ENCODE data around the gene PSMA7.

PSMA7 gene

DNA sequence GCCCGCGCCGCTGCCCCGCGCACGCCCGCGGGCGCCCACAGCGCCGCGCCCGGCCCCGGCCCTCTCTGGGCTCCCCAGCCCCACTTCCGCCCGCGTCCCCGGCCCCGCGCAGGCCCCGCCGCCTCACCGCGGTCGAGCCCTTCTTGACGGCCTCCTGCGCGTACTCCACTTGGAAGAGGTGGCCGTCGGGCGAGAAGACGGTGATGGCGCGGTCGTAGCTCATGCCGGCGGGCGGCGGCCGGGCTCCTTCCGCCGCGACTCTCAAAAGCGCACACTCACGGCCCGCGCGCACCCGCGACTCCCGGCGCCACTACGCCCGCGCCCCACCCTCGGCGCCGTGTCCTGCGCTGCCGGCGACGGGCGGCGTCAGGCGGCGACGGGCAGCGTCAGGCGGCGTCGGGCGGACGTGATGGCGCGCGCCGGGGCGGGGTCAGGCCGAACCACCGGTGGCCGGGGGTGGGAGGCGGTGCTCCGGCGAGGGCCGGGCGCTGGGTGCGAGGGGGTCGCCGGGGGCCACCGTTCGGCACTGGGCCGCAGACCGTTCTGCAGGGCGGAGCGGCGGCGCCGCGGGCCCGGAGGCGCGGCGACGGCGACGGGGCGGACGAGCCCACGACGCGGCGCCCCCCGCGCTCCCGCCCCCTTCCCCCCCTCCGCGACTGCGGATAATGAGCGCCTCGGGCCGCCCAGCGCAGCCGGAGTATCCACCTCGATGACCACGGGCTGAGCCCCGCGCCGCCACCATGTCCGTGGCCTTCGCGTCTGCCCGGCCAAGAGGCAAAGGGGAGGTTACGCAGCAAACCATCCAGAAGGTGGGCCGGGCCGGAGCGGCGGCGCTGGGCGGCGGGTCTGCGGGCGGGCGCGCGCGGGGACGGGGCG lies at the start of gene PSMA7, which contains the start of gene SS18L1:
Gene PSMA7, minus strand, starts transcription at position 314 of the 876 bp plus-strand sequence. Its CDS starts 91 bp downstream, at position 223.
Gene SS18L1, plus strand, starts transcription at position 689 of the 876 bp plus-strand sequence. Its CDS starts 52 bp downstream, at position 741.
- peak; percentile 64 to 83 for DNase-seq

DNA sequence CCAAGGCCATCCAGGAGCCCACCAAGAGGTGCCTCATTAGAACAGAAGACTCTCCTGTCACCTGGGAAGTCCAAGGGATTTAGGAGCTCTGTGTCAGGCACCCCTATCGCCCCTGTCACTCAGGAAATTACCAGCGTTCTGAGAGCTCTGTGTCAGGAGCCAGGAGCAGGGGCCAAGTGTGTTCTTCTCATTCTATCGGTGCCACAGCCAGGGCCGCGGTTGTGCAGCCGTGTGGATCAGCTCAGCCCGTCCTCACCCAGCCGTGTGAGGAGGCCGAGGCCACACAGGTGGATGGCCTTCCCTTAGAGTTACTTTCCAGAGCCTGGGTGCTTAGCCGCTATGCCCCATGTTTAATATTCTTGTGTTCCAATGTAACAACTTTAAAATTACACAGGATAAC lies 49.4 kb upstream of the PSMA7 start:
- DNase-seq = no peak

DNA sequence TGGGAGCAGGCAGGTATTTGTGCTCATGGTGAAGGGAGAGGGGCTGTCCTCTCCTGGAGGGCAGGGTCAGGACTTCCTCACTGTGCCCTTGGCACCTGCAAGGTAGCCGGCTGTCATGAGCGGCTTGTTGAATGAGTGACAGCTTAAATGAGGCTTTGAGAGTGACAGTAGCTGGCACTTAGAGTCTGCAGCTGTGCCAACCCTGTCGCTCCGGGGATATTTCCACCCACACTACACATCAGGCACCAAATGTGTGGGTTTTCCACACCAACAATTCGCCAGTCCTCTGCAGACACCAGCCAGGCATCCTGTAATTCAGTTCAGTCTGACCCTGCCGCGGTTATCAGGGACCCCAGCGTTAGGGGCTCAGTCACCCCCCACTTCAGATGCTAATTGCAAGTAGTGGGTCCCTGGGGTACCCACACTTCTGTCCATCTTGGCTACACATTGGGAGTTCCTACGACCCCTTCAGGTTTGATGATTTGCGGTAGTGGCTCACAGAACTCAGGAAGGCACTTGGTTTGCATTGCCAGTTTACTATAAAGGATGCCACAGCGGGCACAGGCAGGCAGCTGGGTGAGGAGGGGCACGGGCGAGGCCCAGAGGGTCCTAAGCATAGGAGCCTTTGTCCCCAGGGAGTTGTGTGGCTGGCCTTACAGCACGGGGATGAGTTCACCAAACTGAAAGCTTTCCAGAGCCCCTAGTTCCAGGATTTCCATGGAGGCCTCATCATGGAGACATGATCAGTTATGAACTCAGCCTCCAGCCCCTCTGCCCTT lies 48.8 kb upstream of the PSMA7 start:
- DNase-seq = no peak

DNA sequence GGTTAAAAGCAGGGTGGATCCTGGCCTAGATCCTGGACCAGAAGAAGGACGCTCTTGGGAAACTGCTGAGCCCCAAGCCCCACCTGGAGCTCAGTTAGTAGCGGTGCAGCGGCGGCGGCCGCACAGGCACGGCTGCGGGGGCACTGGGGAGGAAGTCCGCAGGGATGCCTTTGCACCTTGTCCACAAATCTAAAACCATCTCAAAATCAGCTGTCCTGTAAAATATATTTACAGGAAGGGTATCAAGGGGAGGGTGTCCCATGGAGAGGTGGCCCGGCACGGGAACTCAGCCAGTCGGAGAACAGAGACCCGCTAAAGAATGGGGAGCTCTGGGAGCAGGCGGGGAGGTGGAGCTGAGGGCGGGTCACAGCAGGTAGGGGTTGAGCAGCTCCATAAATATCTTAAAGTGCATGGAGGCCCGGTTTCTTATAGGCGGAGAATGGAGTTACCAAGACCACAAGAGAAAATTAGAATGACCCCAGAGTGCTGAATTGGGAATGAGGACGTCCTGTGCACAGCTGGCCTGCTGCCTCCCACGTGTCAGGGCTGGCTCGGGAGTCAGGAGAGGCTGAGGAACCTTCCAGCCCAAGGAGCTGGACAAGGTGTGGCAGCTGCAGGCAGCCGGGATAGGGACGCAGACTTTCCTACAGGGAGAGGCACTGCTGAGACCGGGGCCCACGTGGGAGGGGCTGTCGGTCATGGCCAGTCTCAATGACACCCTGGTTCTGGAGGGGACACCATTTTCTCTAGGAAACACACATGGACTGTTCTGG lies 47.6 kb upstream of the PSMA7 start:
- DNase-seq = no peak

DNA sequence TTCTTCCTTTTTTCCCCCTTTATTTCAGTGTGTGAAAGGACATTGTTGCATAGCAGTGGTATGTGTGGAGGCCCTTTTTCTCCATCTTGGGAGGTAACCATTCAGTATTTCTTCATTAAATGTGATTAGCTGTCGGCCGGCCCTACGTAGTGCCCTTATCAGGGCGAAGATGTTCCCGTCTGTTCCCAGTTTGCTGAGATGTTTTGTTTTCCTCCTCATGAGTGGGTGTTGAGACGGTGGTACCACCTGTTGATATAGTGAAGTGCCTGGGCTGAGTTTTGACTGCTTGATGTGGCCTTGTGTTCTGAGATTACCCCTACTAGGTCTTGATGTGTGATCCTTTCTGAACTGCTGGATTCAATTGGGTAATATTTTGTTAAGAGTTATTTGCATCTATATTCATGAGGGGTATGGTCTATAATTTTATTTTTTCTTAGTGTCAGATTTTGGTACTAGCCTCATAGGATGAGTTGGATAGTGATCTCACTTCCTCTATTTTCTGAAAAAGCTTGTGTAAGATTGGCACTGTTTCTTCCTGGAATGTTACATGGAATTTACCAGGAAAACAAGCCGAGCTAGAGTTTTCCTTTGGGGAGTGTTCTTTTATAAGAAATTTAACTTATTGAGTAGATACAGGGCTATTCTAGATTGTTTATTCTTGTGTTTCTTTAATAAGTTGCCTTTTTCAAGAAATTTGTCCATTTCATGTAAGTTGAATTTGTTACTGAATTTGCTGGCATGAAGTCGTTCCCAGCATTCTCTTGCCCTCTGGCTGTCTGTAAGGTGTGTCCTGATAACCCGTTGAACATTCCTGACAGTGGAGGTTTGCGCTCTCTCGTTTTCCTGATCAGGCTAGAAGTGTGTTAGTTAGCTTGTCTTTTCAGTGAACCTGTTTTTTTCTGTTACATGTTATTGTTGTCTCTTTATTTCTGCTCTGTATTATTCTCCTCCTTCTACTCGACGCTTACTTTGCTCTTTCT lies 44.0 kb upstream of the PSMA7 start:
- no peak for DNase-seq

DNA sequence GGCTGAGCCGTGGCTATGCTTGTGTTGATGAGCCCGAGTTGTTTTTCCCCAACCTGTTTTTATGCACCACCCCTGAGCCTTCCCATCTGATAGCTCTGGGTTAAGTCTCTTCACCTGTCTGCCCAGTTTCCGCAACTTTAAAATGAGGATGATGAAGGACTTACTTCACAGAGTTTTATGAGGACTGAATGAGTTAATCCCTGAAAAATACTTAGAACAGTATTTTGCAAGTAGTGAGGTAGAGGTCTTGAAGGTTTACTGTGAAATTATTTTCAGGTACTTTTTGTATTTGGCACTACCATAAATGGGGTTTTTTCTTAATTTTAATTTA lies 42.9 kb upstream of the PSMA7 start:
- no peak for DNase-seq

DNA sequence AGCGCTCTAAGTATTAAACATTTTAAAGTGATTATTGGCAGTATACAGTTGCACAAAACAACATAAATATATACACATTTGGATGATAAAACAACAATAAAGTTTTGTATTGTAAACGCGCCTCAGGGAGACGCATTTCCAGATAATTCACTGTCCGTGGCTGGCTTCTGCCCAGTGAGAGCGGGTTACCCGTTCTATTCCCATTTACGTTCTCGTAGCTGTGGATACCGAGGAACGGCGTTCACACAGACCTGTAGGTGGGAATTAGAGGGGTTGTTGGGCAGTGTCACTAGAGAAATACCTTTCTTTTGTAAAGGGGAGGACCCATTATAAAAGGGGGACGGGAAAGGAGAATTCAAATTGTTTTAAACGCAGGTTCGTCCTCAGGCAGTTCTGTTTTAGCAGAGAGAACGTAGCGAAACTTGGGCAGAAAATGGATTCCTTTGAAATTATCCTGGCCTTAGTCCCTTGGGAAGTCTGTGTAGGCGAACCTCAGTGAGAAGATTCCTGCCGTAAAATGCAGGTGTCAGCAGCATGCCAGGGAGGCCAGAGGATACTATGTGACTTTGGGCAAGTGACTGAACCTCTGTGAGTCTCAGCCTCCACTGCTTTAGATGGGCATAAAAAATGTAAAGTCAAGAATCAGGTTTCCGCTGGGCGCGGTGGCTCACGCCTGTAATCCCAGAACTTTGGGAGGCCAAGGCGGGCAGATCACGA lies 40.4 kb upstream of the PSMA7 start:
- no peak for DNase-seq

DNA sequence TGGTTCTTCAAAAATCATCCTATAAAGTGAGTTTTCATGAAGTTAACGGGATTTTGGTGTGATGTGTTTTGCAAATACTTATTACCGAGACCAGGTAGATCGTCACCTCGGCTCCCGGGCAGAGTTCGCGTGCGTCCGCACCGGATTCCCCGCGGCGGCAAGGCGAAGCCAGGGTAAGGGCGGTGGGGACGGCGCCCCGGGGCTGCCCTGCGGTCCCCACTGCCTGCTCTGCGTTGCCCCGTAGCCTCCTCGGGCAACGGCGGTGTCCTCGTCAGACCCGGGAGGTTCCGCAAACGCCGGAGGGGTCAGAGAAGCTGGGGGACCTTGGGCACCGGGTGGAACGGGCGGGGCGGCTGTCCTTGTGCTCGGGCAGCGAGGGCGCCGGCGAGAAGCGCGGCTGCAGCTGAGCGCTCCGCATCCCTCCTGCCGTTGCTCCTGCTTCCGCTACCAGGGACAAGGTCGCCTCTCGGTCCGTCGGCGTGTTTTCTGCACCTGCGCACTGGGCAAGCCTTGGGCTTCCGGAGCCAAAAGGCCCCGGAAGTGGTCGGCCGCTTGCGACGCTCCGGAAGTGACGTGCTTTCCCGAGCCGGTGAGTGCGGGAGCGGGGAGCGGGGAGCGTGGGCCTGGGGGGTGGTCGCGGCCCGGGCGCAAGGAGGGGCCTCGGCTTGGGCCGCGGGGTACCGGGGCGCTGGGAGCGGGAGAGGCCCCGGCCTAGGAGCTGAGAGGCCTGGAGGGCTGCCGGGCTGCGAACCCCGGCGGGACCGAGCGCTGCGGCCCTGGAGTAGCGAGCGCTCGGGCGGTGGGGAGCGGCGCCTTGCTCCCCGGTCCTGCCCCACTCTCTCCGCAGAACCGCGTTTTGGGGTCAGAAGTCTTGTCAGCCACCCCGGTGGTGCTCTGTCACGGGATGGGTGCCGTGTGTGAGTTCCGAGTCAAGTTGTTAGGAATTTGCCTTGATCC lies 39.6 kb upstream of the PSMA7 start, which contains the start of gene MTG2:
Gene MTG2, plus strand, starts transcription at position 560 of the 957 bp plus-strand sequence. CDS start 10,393 bp downstream, outside the sequence.
- peak; percentile 86 to 88 for DNase-seq

DNA sequence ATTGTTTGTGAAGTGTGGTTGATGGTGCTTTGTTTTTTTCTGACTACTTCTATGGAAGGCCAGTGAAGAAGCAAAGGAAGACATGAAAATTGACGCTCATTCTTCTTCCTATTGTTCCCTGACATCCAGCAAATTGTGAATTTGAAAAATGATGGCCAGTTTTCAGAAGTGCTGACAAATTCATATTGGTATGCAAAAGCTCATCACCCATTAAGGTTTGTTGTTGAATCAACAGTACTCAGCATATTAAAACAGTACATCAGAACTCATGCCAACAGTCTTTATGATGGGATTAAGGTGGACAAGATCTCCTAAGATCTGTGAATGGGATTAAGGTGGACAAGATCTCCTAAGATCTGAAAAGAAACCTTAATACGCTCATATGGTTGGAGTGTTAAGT lies 38.6 kb upstream of the PSMA7 start:
- DNase-seq = no peak

DNA sequence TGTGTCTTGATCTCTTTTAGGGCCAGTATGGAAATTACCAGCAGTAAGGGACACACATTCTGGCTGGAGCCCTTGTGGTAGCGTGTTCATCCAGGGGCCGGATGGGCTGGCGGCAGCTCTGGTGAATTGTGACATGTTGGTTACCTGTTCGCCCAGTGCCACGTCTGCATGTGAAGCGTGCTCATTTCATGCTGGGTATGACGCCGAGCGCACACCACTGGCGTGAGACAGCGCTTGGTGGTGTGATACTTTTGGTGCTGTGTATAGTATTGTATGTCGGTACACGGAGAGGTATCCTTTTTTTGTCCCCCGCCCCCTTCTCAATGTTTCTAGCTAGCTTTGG lies 35.9 kb upstream of the PSMA7 start:
- DNase-seq = no peak

DNA sequence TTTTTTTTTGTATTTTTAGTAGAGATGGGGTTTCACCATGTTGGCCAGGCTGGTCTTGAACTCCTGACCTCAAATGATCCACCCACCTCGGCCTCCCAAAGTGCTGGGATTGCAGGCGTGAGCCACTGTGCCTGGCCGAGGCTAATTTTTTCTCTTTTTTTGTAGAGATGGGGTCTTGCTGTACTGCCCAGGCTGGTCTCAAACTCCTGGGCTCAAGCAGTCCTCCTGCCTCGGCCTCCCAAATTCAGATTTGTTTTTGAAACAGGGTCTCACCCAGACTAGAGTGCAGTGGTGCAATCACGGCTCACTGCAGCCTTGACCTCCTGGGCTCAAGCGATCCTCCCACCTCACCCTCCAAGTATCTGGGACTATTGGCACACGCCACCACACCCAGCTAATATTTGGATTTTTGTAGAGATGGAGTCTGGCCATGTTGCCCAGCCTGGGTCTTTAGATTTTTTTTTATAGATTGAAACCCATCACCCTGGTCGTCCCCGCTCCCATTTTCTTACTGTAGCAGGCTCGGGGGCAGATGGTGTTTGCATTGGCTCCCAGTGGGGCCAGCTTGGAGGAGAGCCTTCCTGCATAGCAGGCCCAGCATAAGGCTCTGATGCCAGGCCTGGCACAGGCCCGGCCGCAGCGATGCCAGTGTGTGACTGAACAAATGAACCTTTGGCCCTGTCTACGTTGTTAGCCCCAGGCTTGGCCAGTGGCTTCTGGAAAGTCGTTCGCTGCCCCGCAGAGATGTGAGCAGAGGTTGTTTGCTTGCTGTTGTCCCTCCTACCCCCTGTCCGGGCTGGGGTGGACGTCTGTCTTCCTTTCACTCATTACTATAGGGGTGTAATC lies 35.3 kb upstream of the PSMA7 start:
- DNase-seq = no peak

DNA sequence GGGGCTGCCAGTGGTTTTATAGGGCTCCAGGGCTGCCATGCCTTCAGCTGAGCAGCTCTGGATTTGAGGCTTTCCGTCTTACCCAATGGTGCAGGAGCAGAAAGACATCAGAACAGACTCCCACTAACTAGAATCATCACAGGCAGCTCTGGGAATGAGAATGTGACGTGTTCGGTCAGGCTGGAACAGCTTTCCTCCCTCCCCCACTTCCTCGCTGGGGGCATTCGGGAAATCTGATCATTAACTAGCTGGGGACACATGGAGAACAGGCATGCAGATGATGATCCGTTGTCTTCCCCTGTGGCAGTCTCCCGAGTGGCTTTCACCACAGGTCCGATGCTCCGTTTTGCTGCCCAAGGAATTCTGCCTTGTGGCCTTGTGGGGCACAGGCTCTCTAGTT lies 34.1 kb upstream of the PSMA7 start:
- DNase-seq = no peak

DNA sequence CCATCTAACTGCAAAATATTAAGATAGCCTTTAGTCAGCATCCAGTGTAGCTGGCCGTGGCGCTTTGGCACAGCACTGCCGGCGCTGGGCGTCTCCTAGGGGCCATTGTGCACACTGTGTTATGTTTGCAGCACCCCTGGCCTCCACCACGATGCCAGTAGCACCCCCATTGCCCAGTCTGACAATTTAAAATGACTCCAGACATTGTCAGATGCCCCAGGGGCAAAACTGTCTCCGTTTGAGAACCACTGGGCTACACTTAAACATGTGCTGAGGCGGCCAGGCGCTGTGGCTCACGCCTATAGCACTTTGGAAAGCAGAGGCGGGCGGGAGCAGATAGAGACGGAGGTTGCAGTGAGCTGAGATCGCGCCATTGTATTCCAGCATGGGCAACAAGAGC lies 33.7 kb upstream of the PSMA7 start:
- DNase-seq = no peak

DNA sequence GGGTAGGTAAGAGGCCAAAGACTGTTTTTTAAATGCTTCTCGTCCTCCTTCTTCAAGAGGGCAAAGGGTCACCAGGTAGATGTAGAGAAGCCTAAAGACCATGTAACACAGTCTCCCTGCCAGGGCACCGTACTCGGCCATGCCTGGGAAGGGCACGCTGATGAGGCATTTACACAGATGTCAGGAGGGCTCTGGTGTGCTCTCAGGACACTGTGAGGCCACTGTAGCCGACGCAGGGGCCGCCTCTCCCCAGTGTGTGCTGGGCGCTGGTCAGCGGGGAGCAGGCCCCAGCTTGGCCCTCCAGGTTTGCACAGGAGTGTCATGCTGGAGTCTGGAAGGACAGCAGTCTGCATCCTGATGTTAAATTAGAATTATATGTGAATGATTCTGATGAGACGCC lies 32.5 kb upstream of the PSMA7 start:
- no peak for DNase-seq

DNA sequence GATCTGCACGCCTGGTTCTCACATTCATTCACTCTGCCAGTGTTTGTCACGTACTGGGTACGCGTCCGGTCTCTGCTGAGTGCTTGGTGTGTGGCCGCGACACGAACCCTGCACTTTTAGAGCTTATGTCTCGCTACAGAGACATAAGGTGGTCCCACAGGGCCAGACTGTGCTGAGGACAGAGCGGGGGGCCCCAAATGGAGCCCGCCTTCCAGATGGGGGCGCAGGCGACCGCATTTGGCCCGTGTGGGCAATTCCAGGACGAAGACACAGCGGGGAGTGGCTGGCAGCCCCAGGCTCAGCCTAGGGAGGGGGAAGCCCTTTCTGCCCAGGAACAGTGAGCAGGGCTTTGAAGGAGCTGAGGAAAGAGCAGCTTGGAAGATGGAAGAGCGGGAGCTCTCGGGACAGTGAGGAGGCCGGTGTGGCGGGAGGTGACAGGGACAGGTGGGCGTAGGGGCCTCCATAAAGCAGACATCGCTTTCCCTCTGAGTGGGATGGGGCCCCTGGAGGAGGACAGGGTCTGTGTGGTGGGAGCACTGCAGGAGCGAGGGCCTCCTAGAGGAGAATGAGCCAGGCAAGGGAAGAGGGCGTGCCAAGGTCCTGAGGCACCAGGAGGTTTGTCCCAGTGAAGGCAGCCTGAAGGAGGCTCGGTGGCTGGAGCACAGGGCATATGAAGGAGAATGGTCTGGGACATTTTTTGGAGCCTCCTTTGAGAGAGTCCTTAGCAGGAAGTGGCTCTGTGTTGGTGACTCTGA lies 31.9 kb upstream of the PSMA7 start:
- no peak for DNase-seq

DNA sequence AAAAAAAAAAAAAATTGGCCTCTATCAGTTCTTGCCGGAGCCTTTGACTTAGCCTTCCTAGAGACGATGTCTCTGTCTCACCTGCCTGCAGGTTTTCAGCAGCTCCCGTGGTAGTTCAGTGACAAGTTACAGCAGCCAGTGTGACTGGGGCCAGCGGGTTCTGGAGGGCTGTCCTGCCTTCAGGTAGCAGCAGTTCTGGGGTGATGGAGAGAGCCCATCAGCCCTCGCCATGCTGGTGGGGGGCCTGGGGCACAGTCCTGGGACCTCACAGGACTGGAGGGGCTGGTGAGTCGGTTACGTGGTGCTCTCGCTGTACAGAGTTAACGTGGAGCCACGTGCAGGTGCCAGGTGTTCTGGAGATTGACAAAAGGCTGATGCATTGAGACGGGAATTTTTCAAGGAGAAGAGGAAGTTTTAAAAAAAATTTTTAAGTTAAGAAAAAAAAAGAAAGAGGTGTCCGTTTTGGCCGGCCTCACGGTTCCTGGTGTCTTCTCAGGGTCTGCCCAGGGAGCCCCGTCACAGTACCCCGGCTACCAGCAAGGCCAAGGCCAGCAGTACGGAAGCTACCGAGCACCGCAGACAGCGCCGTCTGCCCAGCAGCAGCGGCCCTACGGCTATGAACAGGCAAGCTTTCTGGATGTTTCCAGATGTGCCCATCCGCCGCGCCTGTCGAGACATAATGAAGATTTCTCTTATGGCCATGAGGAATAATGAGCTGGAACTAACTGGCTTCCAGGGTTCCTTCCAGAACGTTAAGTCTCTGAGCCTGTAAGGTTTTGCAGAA lies 31.0 kb upstream of the PSMA7 start:
- no peak for DNase-seq

DNA sequence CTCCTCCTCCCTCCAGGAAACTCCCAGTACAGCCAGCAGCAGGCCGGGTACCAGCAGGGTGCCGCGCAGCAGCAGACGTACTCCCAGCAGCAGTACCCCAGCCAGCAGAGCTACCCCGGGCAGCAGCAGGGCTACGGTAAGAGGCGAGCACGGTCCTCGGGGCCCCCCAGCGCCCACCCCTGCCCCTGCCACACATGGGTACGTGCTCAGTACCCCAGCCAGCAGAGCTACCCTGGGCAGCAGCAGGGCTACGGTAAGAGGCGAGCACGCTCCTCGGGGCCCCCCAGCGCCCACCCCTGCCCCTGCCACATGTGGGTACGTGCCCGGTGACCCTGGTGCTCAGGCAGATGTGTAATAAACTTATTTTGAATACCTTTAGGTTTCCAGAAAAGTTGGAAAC lies 29.5 kb upstream of the PSMA7 start:
- DNase-seq = no peak

DNA sequence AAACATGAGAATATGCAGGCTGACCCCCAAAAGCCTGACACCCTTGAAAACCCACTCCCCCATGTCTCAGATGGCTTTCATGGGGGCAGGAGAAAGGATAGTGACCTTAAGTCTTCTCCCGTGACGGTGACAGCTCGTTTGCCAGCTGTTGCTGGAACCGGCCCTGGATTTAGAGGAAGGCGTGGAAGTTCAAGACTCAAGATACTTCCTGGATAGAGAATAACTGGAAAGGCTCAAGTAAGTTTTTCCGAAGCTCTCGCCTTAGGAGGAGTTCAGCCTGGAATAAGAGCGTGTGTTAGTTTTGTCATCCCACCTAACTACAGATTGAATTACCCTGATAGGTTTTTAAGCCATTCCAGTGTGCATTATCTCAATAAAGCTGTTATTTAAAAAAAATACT lies 28.1 kb upstream of the PSMA7 start:
- DNase-seq = no peak

Data from bone marrow (tissue), 2 donors.